HL-60 (cell line): ENCODE results near the gene SLC4A8.

Experiments used
- CTCF ChIP-seq: IDR thresholded peaks from one replicate; pipeline ENCODE4 v1.5.1; 2011; ENCODE audit warnings: low read length, control low read depth, inconsistent platforms; ENCODE audit not compliant: insufficient read depth
- GABPA ChIP-seq: IDR thresholded peaks from 2 replicates; pipeline ENCODE4 v1.6.1; 2012; ENCODE audit warnings: low read depth
- POLR2AphosphoS5 ChIP-seq: IDR thresholded peaks from 2 replicates; pipeline ENCODE4 v1.6.1; 2012; ENCODE audit warnings: low read depth

GRCh38 chr12:51406859-51407258 lies 17.8 kb upstream of the SLC4A8 start:
- TF ChIP-seq CTCF (no peak), GABPA (no peak), POLR2AphosphoS5 (no peak)
